ENCODE results near the gene PMEPA1.
"Not testable (repeated sequence)": the region's sequence is repeated elsewhere in the genome, so short reads cannot be mapped to it uniquely, and the experiment has no call there.

PMEPA1 gene

GRCh38 chr20:57647933-57648785 is 61.7 kb downstream of the PMEPA1 start:
- no peak for DNase-seq

GRCh38 chr20:57647006-57647932 is 62.5 kb downstream of the PMEPA1 start:
- DNase-seq: no peak

- no peak for DNase-seq
Measured at GRCh38 chr20:57638895-57639236, 70.9 kb downstream of the PMEPA1 start.

- DNase-seq: no peak
Measured at GRCh38 chr20:57638173-57638894, 71.5 kb downstream of the PMEPA1 start.

GRCh38 chr20:57633945-57634491 is 75.8 kb downstream of the PMEPA1 start:
- no peak for DNase-seq

GRCh38 chr20:57632286-57632685 is 77.5 kb downstream of the PMEPA1 start:
- no peak for DNase-seq

- peak; percentile 55 for DNase-seq
Measured at GRCh38 chr20:57630061-57630460, 79.8 kb downstream of the PMEPA1 start.

- DNase-seq: peak; percentile 51
Measured at GRCh38 chr20:57629491-57629901, 80.3 kb downstream of the PMEPA1 start.

- DNase-seq: not testable (repeated sequence)
Measured at GRCh38 chr20:57628962-57629308, 80.9 kb downstream of the PMEPA1 start.

GRCh38 chr20:57628047-57628961 is 81.5 kb downstream of the PMEPA1 start:
- peak; percentile 83 for DNase-seq

- DNase-seq: no peak
Measured at GRCh38 chr20:57627339-57627738, 82.5 kb downstream of the PMEPA1 start.

GRCh38 chr20:57625978-57626377 is 83.8 kb downstream of the PMEPA1 start:
- DNase-seq: no peak

GRCh38 chr20:57625181-57625958 is 84.4 kb downstream of the PMEPA1 start:
- DNase-seq: no peak

GRCh38 chr20:57624124-57624523 is 85.7 kb downstream of the PMEPA1 start:
- DNase-seq: no peak

- DNase-seq: peak; percentile 83
Measured at GRCh38 chr20:57622579-57623381, 87.0 kb downstream of the PMEPA1 start.

- no peak for DNase-seq
Measured at GRCh38 chr20:57622201-57622570, 87.6 kb downstream of the PMEPA1 start.

GRCh38 chr20:57621421-57622200 is 88.2 kb downstream of the PMEPA1 start:
- no peak for DNase-seq

- peak; percentile 45 for DNase-seq
Measured at GRCh38 chr20:57620999-57621398, 88.8 kb downstream of the PMEPA1 start.

- DNase-seq: peak; percentile 66
Measured at GRCh38 chr20:57620274-57620990, 89.4 kb downstream of the PMEPA1 start, which contains the start of gene ZBP1. TSS of gene ZBP1 (minus strand) at chr20:57620426. CDS start at chr20:57620295, 131 bp downstream.
